Thyroid gland (tissue), 4 donors: ENCODE data around the gene SLC10A7.

Experiments
- CTCF ChIP-seq, 6 experiments: fragments of 200-600 bp in 3 of 6; fragments of 450-650 bp in 3 of 6; sonication (generic) in 3 of 6; IDR thresholded peaks; one replicate each; pipeline ENCODE4 v1.5.1; 2016 to 2019; ENCODE audit warnings: antibody characterized with exemption in 6 of 6, mild to moderate bottlenecking in 2 of 6, inconsistent platforms in 1 of 6, moderate library complexity in 1 of 6
- POLR2A ChIP-seq, 2 donors: fragments of 450-650 bp; IDR thresholded peaks; one replicate each; pipeline ENCODE4 v1.6.1; 2017; ENCODE audit warnings: antibody characterized with exemption in 2 of 2, mild to moderate bottlenecking in 2 of 2, moderate library complexity in 1 of 2

GRCh38 chr4:146442801-146443200 is 78.9 kb downstream of the SLC10A7 start:
- no peak for TF ChIP-seq POLR2A (IDR thresholded peaks at IDR 0.05)
- no peak for TF ChIP-seq CTCF (IDR thresholded peaks at IDR 0.05)
